ENCODE measurements around the gene NSUN2.

NSUN2 gene

GRCh38 chr5:6604341-6604740, 28.5 kb downstream of the NSUN2 start:
- DNase-seq (ENCODE audit: low read depth): no peak

- DNase-seq (ENCODE audit: low read depth): no peak
Measured at GRCh38 chr5:6603643-6604042, 29.2 kb downstream of the NSUN2 start.

DNA sequence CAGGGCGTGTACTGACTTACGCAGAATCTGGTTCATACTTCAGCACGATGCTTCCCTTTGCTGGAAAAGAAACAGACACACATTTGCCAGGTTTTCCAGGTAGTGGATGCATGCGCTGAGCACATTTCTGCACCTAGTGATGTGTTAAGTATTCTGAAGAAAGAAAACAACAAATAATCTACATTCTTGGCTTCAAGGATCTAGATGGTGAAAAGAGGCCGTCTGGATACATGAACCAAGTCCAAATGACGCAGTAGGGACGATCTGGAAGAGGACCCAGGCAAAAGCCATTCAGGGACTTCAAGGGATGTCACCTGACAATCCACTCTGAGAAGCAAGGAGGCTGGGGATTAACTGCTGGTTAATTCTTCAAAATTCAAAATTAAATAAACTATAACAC, 30.4 kb downstream of the NSUN2 start:
- DNase-seq (ENCODE audit: low read depth): no peak

GRCh38 chr5:6601816-6602215, 31.0 kb downstream of the NSUN2 start:
- DNase-seq (ENCODE audit: low read depth): no peak

GRCh38 chr5:6601271-6601670, 31.6 kb downstream of the NSUN2 start:
- DNase-seq (ENCODE audit: low read depth): no peak

DNA sequence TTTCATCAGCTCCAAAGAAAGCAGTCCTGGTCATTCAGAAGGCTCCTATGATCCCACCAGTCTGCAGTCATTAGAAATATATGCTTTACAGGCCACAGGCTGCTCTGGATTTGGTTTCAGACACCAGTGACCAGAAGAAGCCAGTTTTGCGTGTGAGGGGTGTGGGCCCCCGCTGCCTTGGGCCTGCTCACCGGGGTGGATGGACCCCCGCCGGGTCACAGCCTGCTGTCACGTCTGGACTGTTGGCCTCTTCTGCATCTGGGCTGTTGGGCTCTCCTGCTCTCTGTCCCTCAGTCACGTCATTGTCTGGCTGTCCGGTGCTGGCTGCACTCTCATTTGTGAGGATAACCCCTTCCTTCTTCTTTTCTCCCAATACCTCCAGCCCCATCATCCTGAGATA, 33.1 kb downstream of the NSUN2 start:
- no peak for DNase-seq (ENCODE audit: low read depth)

GRCh38 chr5:6598351-6598900, 34.4 kb downstream of the NSUN2 start:
- DNase-seq (ENCODE audit: low read depth): no peak

- no peak for DNase-seq (ENCODE audit: low read depth)
Measured at GRCh38 chr5:6597557-6597956, 35.3 kb downstream of the NSUN2 start.

GRCh38 chr5:6596388-6596787, 36.5 kb downstream of the NSUN2 start:
- DNase-seq (ENCODE audit: low read depth): no peak

DNA sequence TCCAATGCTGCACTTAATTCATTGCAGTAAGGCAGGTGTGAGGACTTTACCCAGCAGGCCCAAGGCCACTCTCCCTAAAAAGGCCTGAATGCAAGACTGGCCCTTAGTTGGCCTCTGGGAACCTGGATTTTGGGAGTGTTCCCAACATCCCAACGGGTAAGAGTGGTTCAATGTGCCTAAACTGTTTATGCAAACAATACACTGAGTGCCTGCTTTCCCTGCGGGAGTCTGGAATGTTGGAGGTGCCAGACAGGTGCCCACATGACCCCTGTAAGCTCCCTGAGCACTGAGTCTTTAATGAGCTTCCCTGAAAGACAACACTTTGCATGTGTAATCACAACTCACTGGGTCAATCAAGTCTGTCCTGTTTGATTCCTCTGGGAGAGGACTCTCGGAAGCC, 37.4 kb downstream of the NSUN2 start:
- DNase-seq (ENCODE audit: low read depth): no peak

- DNase-seq (ENCODE audit: low read depth): no peak
Measured at GRCh38 chr5:6594066-6594465, 38.8 kb downstream of the NSUN2 start.

DNA sequence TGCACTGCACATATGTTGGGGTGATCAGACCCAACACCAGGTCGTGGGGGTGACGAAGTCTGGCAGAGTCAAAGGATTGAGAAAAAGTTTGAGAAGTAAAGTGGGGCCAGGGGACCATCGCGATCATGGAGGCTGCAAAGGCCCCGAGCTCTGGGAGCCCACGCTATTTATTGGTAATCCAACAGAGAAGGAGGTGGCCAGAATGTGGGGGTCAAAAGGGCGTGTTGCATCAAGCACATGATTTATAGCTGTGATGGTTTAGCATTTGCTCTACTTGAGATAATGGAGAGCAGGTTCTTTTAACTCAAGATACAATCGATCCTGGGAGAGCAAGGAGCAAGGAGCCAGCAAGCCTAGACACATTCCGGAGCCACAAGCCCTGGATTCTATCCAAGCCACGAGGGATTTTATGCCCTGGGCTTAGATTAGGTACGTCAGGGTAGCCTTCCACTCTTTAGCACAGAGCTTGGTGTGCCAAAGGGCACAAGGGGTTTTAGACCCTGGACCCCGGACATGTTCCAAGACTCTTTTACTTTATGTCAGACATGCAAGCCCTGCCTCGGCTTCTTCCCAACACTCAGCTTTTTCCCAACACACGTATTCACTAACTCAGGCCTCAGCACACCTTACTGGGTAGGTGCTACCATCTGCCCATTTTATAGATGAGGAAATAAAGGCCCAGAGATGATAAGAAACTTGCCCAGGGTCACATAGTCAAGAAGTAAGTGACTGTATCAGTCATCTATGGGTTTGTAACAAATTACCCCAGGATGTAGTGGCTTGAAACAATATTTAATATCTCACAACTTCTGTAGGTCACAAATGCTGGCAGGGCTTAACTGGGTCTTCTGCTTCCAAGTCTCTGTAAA, 39.5 kb downstream of the NSUN2 start:
- DNase-seq (ENCODE audit: low read depth): no peak

GRCh38 chr5:6592601-6593000, 40.2 kb downstream of the NSUN2 start:
- DNase-seq (ENCODE audit: low read depth): no peak

- DNase-seq (ENCODE audit: low read depth): no peak
Measured at GRCh38 chr5:6591671-6592288, 41.1 kb downstream of the NSUN2 start.

GRCh38 chr5:6590581-6590980, 42.3 kb downstream of the NSUN2 start:
- no peak for DNase-seq (ENCODE audit: low read depth)

- no peak for DNase-seq (ENCODE audit: low read depth)
Measured at GRCh38 chr5:6587171-6587570, 45.7 kb downstream of the NSUN2 start.

DNA sequence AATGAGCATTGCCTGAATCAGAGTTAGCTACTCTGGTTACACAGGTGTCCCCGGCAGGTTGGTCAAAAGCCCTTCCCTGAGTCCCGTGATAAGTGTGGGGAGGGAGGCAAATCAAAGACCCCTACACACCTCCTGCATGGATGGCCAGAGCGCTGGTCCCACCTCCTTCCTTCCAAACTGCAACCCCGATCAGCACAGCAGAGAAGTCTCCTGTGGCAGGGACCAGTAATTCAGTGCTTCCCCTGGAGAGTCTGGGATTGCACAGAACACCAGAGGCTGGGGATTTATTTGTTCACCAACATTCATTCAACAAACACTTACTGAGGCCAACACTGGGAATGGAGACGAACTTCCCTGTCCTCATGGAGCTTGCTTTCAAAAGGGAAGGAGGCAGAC, 46.2 kb downstream of the NSUN2 start:
- DNase-seq (ENCODE audit: low read depth): no peak

DNA sequence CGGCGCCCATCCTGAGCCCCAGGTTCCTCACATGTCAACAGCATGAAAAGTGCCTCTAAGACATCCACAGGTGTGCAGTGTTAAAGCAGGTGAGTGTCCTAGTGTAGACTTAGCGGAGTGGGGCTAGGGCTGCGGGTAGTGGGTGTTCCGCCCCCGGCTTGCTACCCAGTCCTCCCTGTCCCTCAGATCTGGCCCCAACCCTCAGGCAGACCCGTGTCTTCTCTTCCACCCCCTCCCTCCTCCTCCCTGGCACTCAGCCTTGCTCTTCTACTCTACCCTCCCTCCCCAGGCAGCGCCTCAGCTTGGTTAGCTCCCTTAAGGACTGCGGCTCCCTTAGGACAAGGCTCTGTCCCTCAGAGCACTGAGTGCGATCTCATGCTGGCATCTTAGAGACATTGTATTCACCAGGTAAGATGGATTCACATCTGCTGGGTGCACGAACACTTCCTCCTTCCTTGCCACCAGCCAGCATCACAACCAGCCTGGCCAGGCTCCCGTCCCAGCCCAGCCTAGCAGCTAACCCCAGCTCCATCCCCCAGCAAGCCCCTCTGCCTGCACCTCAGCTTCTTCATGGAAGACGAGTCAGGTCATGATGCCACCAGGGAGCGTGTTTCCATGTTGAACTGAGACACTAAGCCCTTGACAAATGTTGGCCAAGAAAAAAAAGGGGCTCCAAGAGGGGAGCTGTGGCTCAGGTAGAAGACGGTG, 46.8 kb downstream of the NSUN2 start:
- DNase-seq (ENCODE audit: low read depth): no peak

- no peak for DNase-seq (ENCODE audit: low read depth)
Measured at GRCh38 chr5:6585168-6585567, 47.7 kb downstream of the NSUN2 start.

- no peak for DNase-seq (ENCODE audit: low read depth)
Measured at GRCh38 chr5:6584727-6585126, 48.1 kb downstream of the NSUN2 start.

DNA sequence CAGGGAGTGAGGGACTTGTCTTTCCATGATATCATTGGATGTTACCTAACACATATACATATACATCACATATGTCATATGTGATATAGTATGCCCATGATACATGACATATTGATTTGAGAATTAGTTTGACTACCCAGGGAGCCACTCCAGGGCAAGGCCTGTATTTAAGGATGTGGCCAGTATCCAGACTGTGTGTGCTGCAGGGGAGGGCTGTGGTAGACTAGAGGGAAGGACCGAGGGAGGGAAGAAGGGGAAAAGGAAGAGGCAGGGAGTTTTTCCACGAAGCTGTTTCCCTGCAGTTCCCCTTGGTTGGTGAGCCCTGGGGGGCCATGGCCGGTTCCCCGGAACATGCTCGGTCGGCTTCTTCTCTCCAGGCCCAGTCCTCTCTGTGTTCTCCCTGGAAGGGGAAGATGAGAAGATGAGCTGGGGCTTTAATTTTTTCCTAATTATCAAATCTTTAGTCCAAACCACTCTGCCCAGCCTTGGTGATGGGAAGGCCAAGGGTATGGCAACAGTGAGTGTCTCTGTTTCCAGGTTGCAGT, 48.7 kb downstream of the NSUN2 start:
- no peak for DNase-seq (ENCODE audit: low read depth)

- no peak for DNase-seq (ENCODE audit: low read depth)
Measured at GRCh38 chr5:6583049-6583880, 49.6 kb downstream of the NSUN2 start.

All from stimulated activated CD4-positive, alpha-beta T cell treated with anti-CD3 and anti-CD28 coated beads, Interleukin-2, amount 100 ng/mL, for 4 hours (primary cell).